HG02970 (cell line): Measurements from ENCODE around the gene CPXM2.

Experiments used
- ATAC-seq: cut with Tn5 transposase; IDR thresholded peaks from one replicate; pipeline ENCODE4 v1.9.1; 2021; ENCODE audit warnings: mild to moderate bottlenecking, moderate library complexity, moderate number of reproducible peaks; ENCODE audit not compliant: unreplicated experiment, low FRiP score

CPXM2 gene

GRCh38 chr10:123704812-123705211, 186.8 kb downstream of the CPXM2 start:
- no peak for ATAC-seq

- no peak for ATAC-seq
Measured at GRCh38 chr10:123704076-123704475, 187.5 kb downstream of the CPXM2 start.

- no peak for ATAC-seq
Measured at GRCh38 chr10:123703195-123703790, 188.3 kb downstream of the CPXM2 start.
